Germinal center (tissue), 1 donor: Measurements from ENCODE around the gene FAM114A1.

Experiments used
- DNase-seq: peaks from one replicate; pipeline ENCODE4 v3.0.0; 2012; ENCODE audit warnings: mixed read lengths, low spot score

FAM114A1 gene

GRCh38 chr4:38859501-38859900, 8.1 kb upstream of the FAM114A1 start:
- DNase-seq: no peak

- peak; percentile 80 for DNase-seq
These were observed 6.7 kb upstream of the FAM114A1 start for GRCh38 chr4:38860788-38861424.

DNA sequence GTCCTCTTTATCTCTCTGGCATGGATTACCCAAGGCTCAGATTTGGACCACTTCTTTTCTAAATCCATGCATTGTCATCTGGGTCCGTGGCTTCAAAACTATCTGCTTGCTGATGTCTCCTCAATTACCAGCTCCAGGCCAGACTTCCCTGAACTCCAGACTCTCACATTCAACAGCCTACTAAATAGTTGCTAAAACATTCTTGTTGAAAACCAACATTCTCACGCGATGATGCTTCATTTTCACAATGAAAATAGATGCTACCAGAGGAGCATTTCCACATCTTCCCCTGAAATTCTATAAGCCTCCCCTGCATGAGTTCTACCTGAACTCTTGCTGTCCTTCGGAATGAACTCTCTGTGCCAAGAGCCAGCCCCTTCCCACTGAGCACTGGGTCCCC, 5.8 kb upstream of the FAM114A1 start:
- no peak for DNase-seq

DNA sequence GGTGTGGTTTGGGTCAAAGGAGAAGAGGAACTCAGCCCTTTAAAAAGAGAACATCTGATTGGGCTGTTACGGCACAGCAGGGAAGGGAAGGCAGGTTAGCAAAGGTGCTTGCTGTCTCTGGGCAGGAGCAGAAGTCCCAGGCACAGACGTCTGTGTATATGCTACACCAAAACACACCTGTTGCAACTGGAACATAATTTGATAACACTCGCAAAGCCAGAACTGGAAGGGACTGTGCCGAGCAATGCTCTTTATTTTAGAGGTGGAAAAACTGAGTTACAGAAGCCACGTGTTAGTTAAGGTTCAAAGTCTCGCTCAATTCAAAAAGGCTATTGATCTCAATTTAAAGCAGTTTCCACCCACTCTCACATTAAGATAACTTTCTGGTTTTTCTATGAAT, 2.2 kb upstream of the FAM114A1 start:
- no peak for DNase-seq

- no peak for DNase-seq
These were observed 581 bp upstream of the FAM114A1 start for GRCh38 chr4:38866973-38867477.

DNA sequence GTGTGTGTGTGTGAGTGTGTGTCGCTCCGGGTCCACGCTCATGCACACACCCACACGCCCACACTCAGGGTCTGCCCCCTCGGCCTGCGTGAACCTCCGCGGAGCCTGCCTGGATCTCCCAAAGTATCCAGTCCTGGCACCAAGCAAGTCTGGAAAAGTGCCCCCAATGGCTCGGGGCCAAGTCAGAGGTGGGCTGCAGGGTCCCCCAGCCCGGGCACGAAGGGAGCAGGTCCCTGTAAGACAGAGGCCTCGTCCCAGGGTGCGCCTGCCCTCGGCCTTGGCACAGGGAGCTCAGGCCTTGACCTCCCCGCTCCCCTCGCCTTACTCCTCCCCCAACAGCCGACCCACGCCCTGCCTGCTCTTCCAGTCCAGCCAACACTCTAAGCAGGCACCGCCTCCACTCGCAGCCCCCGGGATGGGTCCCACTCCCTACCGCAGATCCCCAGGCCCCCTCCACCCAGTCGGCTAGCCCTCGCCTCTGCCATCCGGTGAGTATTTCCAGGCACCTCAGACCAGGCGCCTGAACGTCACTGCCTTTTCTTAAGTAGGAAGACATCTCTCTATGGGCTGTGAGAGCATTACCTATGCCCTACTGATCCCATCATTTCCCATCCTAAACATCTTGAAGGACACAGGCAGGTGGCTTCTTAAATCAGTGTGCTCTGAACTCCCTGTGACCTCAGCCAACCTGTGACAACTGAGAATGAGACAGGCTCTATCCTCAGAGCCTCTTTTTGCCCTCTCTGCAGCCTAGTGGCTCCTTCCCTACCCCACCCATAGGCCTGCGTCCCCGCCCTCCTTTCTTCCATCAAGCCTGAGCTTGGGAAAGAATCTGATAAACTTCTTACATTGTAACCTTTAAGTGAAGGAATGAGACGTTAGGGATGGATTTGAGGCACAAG, 704 bp downstream of the FAM114A1 start:
- no peak for DNase-seq

- no peak for DNase-seq
These were observed 1.9 kb downstream of the FAM114A1 start for GRCh38 chr4:38869511-38869910.

DNA sequence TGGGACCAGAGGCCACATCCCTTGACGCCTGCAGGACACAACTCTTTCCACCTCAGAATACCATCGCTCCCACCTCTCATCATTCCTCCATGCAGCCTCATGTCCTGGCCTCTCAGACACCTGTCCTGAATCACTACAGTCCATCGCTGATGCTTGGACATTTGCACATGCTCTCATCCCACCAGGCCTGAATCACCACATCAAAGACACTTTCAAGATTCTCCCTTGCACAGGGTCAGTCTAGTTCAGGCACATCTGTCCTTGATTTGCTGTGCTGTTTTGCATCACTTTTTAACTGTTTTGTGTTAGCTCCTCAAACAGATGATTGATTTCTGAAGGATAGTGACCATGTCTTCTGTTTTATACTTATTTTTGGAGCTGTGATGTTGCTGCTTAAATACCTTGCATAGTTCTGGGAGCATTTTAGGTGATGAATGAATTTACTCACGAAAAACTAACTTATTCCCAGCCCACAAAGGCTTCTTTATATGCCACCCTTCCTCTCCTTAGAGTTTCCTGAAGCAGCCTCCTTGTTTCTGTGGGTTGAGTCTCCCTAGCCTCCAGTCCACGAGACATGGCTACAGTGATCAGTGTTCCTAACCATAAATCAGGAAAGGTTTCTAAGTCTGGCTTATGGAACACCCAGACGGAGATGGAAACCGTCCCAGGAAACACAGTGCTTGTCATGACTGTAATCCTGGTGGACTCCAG, 2.6 kb downstream of the FAM114A1 start:
- DNase-seq: no peak

- no peak for DNase-seq
These were observed 4.0 kb downstream of the FAM114A1 start for GRCh38 chr4:38871593-38871992.

DNA sequence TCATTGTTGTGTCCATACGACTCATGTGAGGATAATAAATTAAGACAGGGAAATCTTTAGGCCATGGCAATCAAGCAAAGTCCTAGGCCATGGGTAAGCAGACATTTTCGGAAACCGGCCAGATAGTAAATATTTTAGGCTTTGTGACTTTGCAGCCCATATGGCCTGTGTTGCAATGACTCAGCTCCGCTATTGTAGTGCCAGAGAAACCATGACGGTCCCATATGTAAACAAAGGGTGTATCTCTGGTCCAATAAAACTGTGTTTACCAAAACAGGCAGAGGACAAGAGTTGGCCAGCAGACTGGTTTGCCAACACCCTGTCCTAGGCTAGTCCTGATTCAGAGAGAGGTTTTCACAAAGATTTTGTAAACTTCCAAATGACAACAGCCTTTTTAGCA, 5.0 kb downstream of the FAM114A1 start:
- no peak for DNase-seq

DNA sequence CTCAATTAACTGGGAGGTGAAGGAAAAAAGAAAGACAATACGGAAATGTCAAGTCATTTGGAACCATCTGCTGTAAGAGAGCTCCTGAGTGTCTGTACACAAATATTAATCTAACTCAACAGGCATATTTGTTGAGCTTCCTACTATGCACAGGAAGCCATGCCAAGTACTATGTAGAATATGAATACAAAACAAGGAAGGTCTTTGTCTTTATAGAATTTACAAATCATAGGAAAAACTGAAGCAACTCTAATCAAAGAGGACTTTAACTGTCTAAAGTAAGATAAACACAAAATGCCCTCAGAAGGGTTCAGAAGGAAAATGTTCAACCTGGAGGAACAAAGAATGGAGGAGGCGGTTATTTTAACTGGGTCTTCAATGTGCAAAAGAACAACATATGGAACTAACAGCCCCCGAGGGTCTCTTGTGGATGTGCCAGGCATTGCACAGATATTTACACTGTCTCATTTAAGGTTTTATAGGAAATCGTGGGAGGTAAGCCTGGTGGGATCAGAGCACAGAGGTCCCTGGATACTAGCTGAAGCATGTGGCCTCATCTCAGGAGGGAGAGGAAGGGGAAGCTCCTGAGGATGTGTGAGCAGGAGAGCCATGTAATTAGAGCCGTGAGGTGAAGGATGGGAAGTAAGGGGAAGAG, 5.8 kb downstream of the FAM114A1 start:
- no peak for DNase-seq

DNA sequence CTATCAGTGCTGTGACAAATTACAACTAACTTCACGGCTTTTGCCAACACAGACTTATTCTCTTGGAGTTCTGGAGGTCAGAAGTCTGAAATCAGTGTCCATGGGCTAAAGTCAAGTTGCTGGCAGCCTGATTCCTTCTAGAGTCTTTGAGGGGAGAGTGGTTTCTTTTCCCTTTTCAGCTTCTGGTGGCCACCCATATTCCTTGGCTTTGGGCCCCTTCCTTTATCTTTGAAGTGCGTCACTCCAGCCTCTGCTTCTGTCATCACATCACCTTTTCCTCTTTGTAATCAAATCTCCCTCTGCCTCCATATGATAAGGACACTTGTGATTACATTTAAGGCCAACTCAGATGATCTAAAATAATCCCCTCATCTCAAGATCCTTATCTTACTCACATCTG, 9.0 kb downstream of the FAM114A1 start:
- DNase-seq: no peak

GRCh38 chr4:38884254-38884653, 16.6 kb downstream of the FAM114A1 start:
- DNase-seq: no peak

DNA sequence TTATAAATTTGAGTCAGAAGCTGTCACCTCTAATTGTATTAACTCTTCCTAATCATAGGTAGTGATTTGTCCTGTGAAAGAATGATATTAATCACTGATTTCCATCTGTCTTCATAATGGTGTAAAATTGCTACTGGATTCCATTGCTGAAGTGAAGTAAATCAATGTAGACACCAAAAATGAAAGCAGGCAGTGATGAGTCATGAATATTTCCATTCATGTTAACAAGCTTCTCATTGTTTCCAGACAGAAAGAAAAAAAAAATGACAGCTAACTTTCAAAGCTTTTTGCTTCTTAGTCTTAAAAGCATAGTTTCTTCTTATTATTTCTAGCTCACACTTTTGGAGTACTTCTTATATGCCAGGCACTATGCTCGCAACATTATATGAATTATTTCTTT, 21.5 kb downstream of the FAM114A1 start:
- DNase-seq: no peak

- DNase-seq: no peak
These were observed 23.7 kb downstream of the FAM114A1 start for GRCh38 chr4:38891051-38891983.

DNA sequence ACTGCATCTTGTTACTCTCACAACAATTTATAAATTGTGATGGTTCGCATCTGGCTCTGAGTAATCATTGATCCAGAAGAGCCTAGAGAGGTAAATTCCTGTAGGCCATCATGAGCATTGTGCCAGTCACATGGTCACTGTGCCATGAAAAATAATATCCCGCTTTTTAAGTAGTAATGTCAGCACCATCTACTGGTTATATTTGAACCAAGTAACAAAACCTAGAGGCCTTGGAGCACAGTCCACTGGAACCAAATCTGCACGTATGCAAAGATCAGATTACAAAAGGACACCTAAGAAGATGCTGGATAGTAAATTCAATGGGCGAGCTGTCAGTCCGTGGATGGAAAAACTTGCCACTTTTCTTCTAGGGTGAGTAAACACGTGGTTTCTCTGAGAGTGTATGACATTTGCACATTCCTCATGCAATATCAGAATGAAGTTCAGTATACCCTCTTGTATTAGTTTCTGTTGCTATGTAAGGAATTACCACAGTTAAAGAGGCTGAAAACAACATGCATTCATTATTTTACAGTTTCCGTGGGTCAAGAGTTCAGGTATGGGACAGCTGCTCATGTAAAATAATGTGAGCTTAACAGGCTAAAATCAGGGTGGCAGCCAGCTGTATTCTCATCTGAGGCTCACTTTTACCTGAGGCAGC, 26.8 kb downstream of the FAM114A1 start:
- DNase-seq: no peak

DNA sequence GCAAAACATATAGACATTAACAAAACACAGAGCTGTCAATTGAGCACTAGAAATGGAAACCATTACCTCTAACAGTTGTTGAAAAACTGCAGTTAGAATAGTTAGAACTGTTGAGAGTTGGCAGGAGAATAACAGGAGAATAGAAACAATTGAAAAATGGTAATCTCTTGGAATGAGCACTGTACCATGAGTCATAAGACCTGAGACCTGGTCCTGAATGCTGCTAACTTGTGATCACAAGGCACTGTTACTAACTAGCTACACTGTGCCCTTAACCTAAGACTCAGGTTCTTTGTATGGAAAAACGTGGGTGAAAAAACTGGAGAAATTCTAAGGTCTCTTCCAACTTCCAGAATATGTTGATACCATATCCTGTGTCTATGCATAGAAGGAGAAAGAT, 29.3 kb downstream of the FAM114A1 start:
- no peak for DNase-seq

DNA sequence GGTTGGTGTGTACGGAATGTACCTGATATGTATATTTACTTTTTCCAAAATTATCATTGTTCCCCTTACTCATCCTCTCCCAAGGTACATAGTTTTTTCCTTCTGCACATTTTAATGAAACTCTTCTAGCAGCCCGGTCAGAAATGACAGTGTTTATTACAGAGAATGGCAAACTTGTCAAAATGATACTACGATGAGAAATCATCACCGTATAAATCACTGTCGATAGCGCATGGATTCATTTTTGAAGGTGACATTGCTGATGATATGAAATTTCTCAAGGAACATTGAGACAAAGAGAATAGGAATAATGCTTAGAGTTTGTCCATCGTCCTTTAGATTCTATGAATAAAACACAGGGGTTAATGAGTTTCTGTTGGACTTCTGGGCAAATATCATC, 30.6 kb downstream of the FAM114A1 start:
- DNase-seq: no peak

DNA sequence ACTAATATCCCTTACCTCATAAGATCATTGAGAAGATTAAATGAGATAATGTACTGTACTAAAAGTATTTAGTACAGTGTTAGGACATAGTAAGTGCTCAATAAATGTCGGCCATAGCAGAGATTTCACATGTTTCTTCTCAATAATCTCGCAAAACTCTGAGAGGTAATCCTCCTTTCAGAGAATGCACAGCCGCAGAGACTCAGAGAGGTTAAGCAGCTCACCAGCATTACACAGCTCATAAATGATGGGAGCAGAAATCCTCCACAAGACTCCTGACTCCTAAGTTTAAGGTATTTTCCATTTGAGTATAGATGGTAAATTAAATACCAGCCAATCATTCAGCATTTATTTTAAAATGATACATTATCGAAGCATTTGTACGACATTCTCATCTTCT, 34.6 kb downstream of the FAM114A1 start:
- DNase-seq: no peak

GRCh38 chr4:38902695-38903094, 35.1 kb downstream of the FAM114A1 start:
- DNase-seq: peak; percentile 51
